K562 (cell line): ENCODE data around the gene HAX1. TPM values are rescaled to one million over a fixed set of nuclear protein-coding genes. Genes with fewer than 3 reads are reported as not detected.

Source experiments
- CC2D1A ChIP-seq: fragments of 450-650 bp; IDR thresholded peaks from 2 replicates; pipeline ENCODE4 v1.6.1; 2017; ENCODE audit warnings: mild to moderate bottlenecking
- CXXC5 ChIP-seq: fragments of 250-450 bp; sonication (Bioruptor Pico); IDR thresholded peaks from 2 replicates; pipeline ENCODE4 v1.8.0; 2022; ENCODE audit warnings: inconsistent platforms, mild to moderate bottlenecking, moderate library complexity
- GTF3C2 ChIP-seq: IDR thresholded peaks from 3 replicates; pipeline ENCODE4 v1.6.1; 2011; ENCODE audit warnings: borderline replicate concordance, mild to moderate bottlenecking, moderate library complexity; ENCODE audit not compliant: insufficient read length; ENCODE audit errors: extremely low read depth
- ILF3 ChIP-seq: fragments of 450-650 bp; IDR thresholded peaks from 2 replicates; pipeline ENCODE4 v1.6.1; 2018; ENCODE audit warnings: antibody characterized with exemption, mild to moderate bottlenecking, moderate library complexity, borderline replicate concordance
- MTA1 ChIP-seq: fragments of 450-650 bp; IDR thresholded peaks from 2 replicates; pipeline ENCODE4 v1.6.1; 2017; ENCODE audit warnings: borderline replicate concordance
- PML ChIP-seq: IDR thresholded peaks from 2 replicates; pipeline ENCODE4 v1.6.1; 2012; ENCODE audit warnings: low read length, inconsistent platforms
- POLR3A ChIP-seq: IDR thresholded peaks from 2 replicates; pipeline ENCODE4 v1.6.1; 2011; ENCODE audit warnings: borderline replicate concordance, mild to moderate bottlenecking, moderate library complexity; ENCODE audit not compliant: insufficient read length, insufficient read depth; ENCODE audit errors: extremely low read depth
- PRMT5 ChIP-seq: sonication (generic); formaldehyde crosslinking; IDR thresholded peaks from 2 replicates; pipeline ENCODE4 v1.5.0; 2020; ENCODE audit warnings: missing genetic modification reagents
- RBM15 ChIP-seq: fragments of 200-400 bp; formaldehyde crosslinking; IDR thresholded peaks from 2 replicates; pipeline ENCODE4 v1.6.1; 2018; ENCODE audit warnings: mild to moderate bottlenecking, low read length, moderate library complexity; ENCODE audit not compliant: insufficient read depth
- SAP30 ChIP-seq: fragments of 200-600 bp; sonication (generic); IDR thresholded peaks from 2 replicates; pipeline ENCODE4 v1.6.1; 2012; ENCODE audit warnings: borderline replicate concordance, low read depth, mild to moderate bottlenecking, moderate library complexity, low read length, control low read depth, inconsistent platforms; ENCODE audit not compliant: insufficient read depth, poor library complexity, severe bottlenecking
- SMARCC2 ChIP-seq: fragments of 450-650 bp; IDR thresholded peaks from 2 replicates; pipeline ENCODE4 v1.6.1; 2017; ENCODE audit warnings: antibody characterized with exemption, moderate library complexity, mild to moderate bottlenecking, low read depth
- SRF ChIP-seq, 2 experiments: fragments of 250-450, 450-650 bp in 1 of 2; sonication (Bioruptor Pico) in 1 of 2; sonication (generic) in 1 of 2; formaldehyde crosslinking; IDR thresholded peaks; 2 replicates each; pipeline versions ENCODE4 v1.5.0 to v1.5.1; 2020 to 2022; ENCODE audit warnings: mild to moderate bottlenecking in 1 of 2, missing genetic modification reagents in 1 of 2
- STAG1 ChIP-seq: sonication (generic); formaldehyde crosslinking; IDR thresholded peaks from 2 replicates; pipeline ENCODE4 v1.5.0; 2020; ENCODE audit warnings: missing genetic modification reagents, borderline replicate concordance
- TAL1 ChIP-seq: fragments of 450-650 bp; IDR thresholded peaks from 2 replicates; pipeline ENCODE4 v1.6.1; 2016; ENCODE audit warnings: mild to moderate bottlenecking
- TBP ChIP-seq: optimal IDR thresholded peaks from 2 replicates; pipeline ENCODE3; 2011; ENCODE audit warnings: low read depth, low read length, improper control_type of control experiment
- ZFP30 ChIP-seq: fragments of 250-450 bp; sonication (Bioruptor Pico); IDR thresholded peaks from 2 replicates; pipeline ENCODE4 v1.8.0; 2022; ENCODE audit warnings: moderate library complexity, mild to moderate bottlenecking, inconsistent platforms, borderline replicate concordance
- ZNF24 ChIP-seq: fragments of 450-650 bp; IDR thresholded peaks from 2 replicates; pipeline ENCODE4 v1.6.1; 2016
- ZNF644 ChIP-seq: fragments of 200-800 bp; sonication (Bioruptor generic); IDR thresholded peaks from 2 replicates; pipeline ENCODE4 v1.6.1; 2016; ENCODE audit warnings: low read depth, missing genetic modification characterization, missing compliant biosample characterization
- ZSCAN32 ChIP-seq: fragments of 450-650 bp; formaldehyde crosslinking; IDR thresholded peaks from 2 replicates; pipeline ENCODE4 v1.4.0; 2020; ENCODE audit warnings: mild to moderate bottlenecking, moderate library complexity
- polyA plus RNA-seq, 8 experiments: library from polyadenylated mRNA; depleted of rRNA in 4 of 8; stranded (reverse) in 5 of 8; unstranded in 3 of 8; fragments of >200 nt; fragmentation: Nextera tagmentation in 2 of 8; fragmentation: Illumina TruSeq in 1 of 8; extraction: Ambion mirVana in 2 of 8; extraction: Trizol in 1 of 8; gene quantifications; 2 replicates each; pipeline versions ENCODE4 v1.2.1 to v1.2.3, GENCODE V29; 2011 to 2014; ENCODE audit warnings: inconsistent platforms in 1 of 8, missing spikeins in 1 of 8
- total RNA-seq, 7 experiments: library from RNA; depleted of rRNA in 6 of 7; stranded (reverse); fragments of >200 nt in 6 of 7; fragmentation: Illumina TruSeq in 2 of 7; extraction: Trizol in 2 of 7; gene quantifications; 2 replicates each; pipeline versions ENCODE4 v1.2.1 to v1.2.3, GENCODE V29; 2011 to 2021; ENCODE audit warnings: low replicate concordance in 1 of 7
- TF ChIP-seq, protein P1 (sequence below): fragments of 450-650 bp; IDR thresholded peaks from 2 replicates; pipeline ENCODE4 v1.6.1; 2017; ENCODE audit warnings: antibody characterized with exemption, mild to moderate bottlenecking
- TF ChIP-seq, protein P2 (sequence below): fragments of 250-450 bp; sonication (Bioruptor Pico); IDR thresholded peaks from 2 replicates; pipeline ENCODE4 v1.9.0; 2021; ENCODE audit warnings: mild to moderate bottlenecking

Gene HAX1
- total and polyA plus RNA-seq, 9 of the 15 experiments (the other 6 are each of a cell fraction or from before 2014, with no cell fraction given), result 143 to 492 (median 234) TPM

GRCh38 chr1:154324669-154325582 is 52.5 kb downstream of the HAX1 start, which contains the start of gene ATP8B2 (continued):
- TF ChIP-seq SRF (CRISPR knock-in tag; IDR thresholded peaks at IDR 0.05), result peak in 1 of 2 experiments; percentile 33; a peak in 1 of 4 replicates
- TF ChIP-seq PRMT5 (CRISPR knock-in tag), result no peak
- TF ChIP-seq SAP30, result peak; percentile 19
- TF ChIP-seq TBP, result no peak
- TF ChIP-seq ZNF24, result no peak
- no peak for TF ChIP-seq CC2D1A
- no peak for TF ChIP-seq RBM15
- TF ChIP-seq ZNF644 (tag), result no peak
- TF ChIP-seq CXXC5 (CRISPR knock-in tag), result peak; percentile 32; the same call in 1 of the 2 replicates
- TF ChIP-seq ZSCAN32 (CRISPR knock-in tag), result no peak
- TF ChIP-seq, protein P1, sequence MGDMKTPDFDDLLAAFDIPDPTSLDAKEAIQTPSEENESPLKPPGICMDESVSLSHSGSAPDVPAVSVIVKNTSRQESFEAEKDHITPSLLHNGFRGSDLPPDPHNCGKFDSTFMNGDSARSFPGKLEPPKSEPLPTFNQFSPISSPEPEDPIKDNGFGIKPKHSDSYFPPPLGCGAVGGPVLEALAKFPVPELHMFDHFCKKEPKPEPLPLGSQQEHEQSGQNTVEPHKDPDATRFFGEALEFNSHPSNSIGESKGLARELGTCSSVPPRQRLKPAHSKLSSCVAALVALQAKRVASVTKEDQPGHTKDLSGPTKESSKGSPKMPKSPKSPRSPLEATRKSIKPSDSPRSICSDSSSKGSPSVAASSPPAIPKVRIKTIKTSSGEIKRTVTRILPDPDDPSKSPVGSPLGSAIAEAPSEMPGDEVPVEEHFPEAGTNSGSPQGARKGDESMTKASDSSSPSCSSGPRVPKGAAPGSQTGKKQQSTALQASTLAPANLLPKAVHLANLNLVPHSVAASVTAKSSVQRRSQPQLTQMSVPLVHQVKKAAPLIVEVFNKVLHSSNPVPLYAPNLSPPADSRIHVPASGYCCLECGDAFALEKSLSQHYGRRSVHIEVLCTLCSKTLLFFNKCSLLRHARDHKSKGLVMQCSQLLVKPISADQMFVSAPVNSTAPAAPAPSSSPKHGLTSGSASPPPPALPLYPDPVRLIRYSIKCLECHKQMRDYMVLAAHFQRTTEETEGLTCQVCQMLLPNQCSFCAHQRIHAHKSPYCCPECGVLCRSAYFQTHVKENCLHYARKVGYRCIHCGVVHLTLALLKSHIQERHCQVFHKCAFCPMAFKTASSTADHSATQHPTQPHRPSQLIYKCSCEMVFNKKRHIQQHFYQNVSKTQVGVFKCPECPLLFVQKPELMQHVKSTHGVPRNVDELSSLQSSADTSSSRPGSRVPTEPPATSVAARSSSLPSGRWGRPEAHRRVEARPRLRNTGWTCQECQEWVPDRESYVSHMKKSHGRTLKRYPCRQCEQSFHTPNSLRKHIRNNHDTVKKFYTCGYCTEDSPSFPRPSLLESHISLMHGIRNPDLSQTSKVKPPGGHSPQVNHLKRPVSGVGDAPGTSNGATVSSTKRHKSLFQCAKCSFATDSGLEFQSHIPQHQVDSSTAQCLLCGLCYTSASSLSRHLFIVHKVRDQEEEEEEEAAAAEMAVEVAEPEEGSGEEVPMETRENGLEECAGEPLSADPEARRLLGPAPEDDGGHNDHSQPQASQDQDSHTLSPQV, result no peak
- TF ChIP-seq MTA1, result peak; percentile 61; the same call in 1 of the 2 replicates
- TF ChIP-seq PML, result no peak
- TF ChIP-seq, protein P2, sequence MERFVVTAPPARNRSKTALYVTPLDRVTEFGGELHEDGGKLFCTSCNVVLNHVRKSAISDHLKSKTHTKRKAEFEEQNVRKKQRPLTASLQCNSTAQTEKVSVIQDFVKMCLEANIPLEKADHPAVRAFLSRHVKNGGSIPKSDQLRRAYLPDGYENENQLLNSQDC (CRISPR knock-in tag), result no peak
- no peak for TF ChIP-seq STAG1 (CRISPR knock-in tag)
- no peak for TF ChIP-seq ZFP30 (CRISPR knock-in tag)
- TF ChIP-seq GTF3C2, result no peak
- no peak for TF ChIP-seq POLR3A
- no peak for TF ChIP-seq TAL1
- no peak for TF ChIP-seq ILF3
- no peak for TF ChIP-seq SMARCC2
